ENCODE results near the gene OTOP3.
"Not testable (repeated sequence)": the region's sequence is repeated elsewhere in the genome, so short reads cannot be mapped to it uniquely, and the experiment has no call there.

The OTOP3 gene

GRCh38 chr17:74935585-74936469, at the start of gene OTOP3:
TSS of gene OTOP3 (plus strand) at chr17:74935898. CDS start at chr17:74935922, 24 bp downstream.
- no peak for DNase-seq

- no peak for DNase-seq
Observed at GRCh38 chr17:74888469-74888868, 47.2 kb upstream of the OTOP3 start.

GRCh38 chr17:74890554-74890953, 45.1 kb upstream of the OTOP3 start:
- no peak for DNase-seq

- no peak for DNase-seq
Observed at GRCh38 chr17:74892013-74892841, 43.5 kb upstream of the OTOP3 start.

- DNase-seq = no peak
Observed at GRCh38 chr17:74892974-74893911, 42.5 kb upstream of the OTOP3 start, which contains the start of gene FADS6. TSS of gene FADS6 (minus strand) at chr17:74893633. CDS start at chr17:74893595, 38 bp downstream.

GRCh38 chr17:74893936-74894671, 41.6 kb upstream of the OTOP3 start:
- no peak for DNase-seq

- DNase-seq = no peak
Observed at GRCh38 chr17:74898376-74898946, 37.2 kb upstream of the OTOP3 start.

- DNase-seq = no peak
Observed at GRCh38 chr17:74900208-74900607, 35.5 kb upstream of the OTOP3 start.

- DNase-seq = no peak
Observed at GRCh38 chr17:74901353-74902135, 34.2 kb upstream of the OTOP3 start.

- DNase-seq = no peak
Observed at GRCh38 chr17:74903034-74903433, 32.7 kb upstream of the OTOP3 start.

- no peak for DNase-seq
Observed at GRCh38 chr17:74903671-74904070, 32.0 kb upstream of the OTOP3 start.

- no peak for DNase-seq
Observed at GRCh38 chr17:74904687-74905409, 30.9 kb upstream of the OTOP3 start.

GRCh38 chr17:74906214-74906793, 29.4 kb upstream of the OTOP3 start:
- DNase-seq = not testable (repeated sequence)

- DNase-seq = no peak
Observed at GRCh38 chr17:74907012-74907411, 28.7 kb upstream of the OTOP3 start.

GRCh38 chr17:74909097-74909496, 26.6 kb upstream of the OTOP3 start:
- DNase-seq = not testable (repeated sequence)

GRCh38 chr17:74911423-74911822, 24.3 kb upstream of the OTOP3 start:
- DNase-seq = not testable (repeated sequence)

- no peak for DNase-seq
Observed at GRCh38 chr17:74916136-74916850, 19.4 kb upstream of the OTOP3 start.

GRCh38 chr17:74916851-74917199, 18.9 kb upstream of the OTOP3 start:
- DNase-seq = no peak

- DNase-seq = no peak
Observed at GRCh38 chr17:74917430-74917829, 18.3 kb upstream of the OTOP3 start.

All from GOT3 (cell line).